WTC11 (cell line): ENCODE measurements around the gene MED15. TPM values are rescaled to one million over a fixed set of nuclear protein-coding genes. Genes with fewer than 3 reads are reported as not detected.

ENCODE experiments used
- ATAC-seq: fragments of 200-7000 bp; cut with Tn5 transposase; 2 replicates; pipeline ENCODE4 v1.10.0; 2021; ENCODE audit warnings: mild to moderate bottlenecking, moderate library complexity
- CTCF ChIA-PET: fragments of 300-600 bp; sonication (Branson Sonifier 250); formaldehyde crosslinking; loops from one replicate; lab custom pipeline; 2021; ENCODE audit warnings: antibody characterized with exemption; lab: Charles Lee
- POLR2A ChIA-PET: fragments of 350-600 bp; sonication (Branson Sonifier 250); formaldehyde crosslinking; loops from one replicate; lab custom pipeline; 2021; ENCODE audit warnings: antibody characterized with exemption; lab: Charles Lee
- DNase-seq: peaks from one replicate; pipeline ENCODE4 v3.0.0; 2021; ENCODE audit warnings: low spot score
- H3K27ac Mint-ChIP-seq: 2 replicates; pipeline ENCODE4 v1.8.0; 2021; ENCODE audit warnings: mixed read lengths
- H3K27me3 Mint-ChIP-seq: 2 replicates; pipeline ENCODE4 v1.8.0; 2021; ENCODE audit warnings: low read depth, mild to moderate bottlenecking, moderate library complexity, mixed read lengths
- H3K36me3 Mint-ChIP-seq: 2 replicates; pipeline ENCODE4 v1.8.0; 2021; ENCODE audit warnings: mixed read lengths
- H3K4me1 Mint-ChIP-seq: 2 replicates; pipeline ENCODE4 v1.8.0; 2022; ENCODE audit warnings: mixed read lengths
- H3K4me3 Mint-ChIP-seq: 2 replicates; pipeline ENCODE4 v1.8.0; 2021; ENCODE audit warnings: mild to moderate bottlenecking, moderate library complexity, mixed read lengths
- H3K9me3 Mint-ChIP-seq: 2 replicates; pipeline ENCODE4 v1.8.0; 2021; ENCODE audit warnings: mixed read lengths
- EMX1 ChIP-seq: fragments of 250-450 bp; sonication (Bioruptor Pico); IDR thresholded peaks from 2 replicates; pipeline ENCODE4 v1.8.0; 2021; ENCODE audit warnings: mild to moderate bottlenecking
- ETV6 ChIP-seq: sonication (generic); formaldehyde crosslinking; IDR thresholded peaks from 2 replicates; pipeline ENCODE4 v1.8.1; 2022; ENCODE audit warnings: mild to moderate bottlenecking, missing genetic modification reagents
- FOXJ3 ChIP-seq: sonication (generic); formaldehyde crosslinking; IDR thresholded peaks from 2 replicates; pipeline ENCODE4 v1.9.0; 2021; ENCODE audit warnings: missing genetic modification reagents, mild to moderate bottlenecking, borderline replicate concordance
- GTF2I ChIP-seq: fragments of 250-450 bp; sonication (Bioruptor Pico); conservative IDR thresholded peaks from 2 replicates; pipeline ENCODE4 v1.4.0; 2021; ENCODE audit warnings: mild to moderate bottlenecking
- JAZF1 ChIP-seq: fragments of 250-450 bp; sonication (Bioruptor Pico); IDR thresholded peaks from 2 replicates; pipeline ENCODE4 v1.9.0; 2021; ENCODE audit warnings: moderate library complexity, mild to moderate bottlenecking, inconsistent platforms
- NR3C1 ChIP-seq: sonication (generic); formaldehyde crosslinking; conservative IDR thresholded peaks from 2 replicates; pipeline ENCODE4 v1.8.1; 2023; ENCODE audit warnings: low read depth, mild to moderate bottlenecking, missing genetic modification reagents
- SOX15 ChIP-seq: fragments of 250-450 bp; sonication (Bioruptor Pico); IDR thresholded peaks from 2 replicates; pipeline ENCODE4 v1.9.0; 2021; ENCODE audit warnings: mild to moderate bottlenecking
- ZBTB21 ChIP-seq: sonication (generic); formaldehyde crosslinking; IDR thresholded peaks from 2 replicates; pipeline ENCODE4 v1.8.1; 2023; ENCODE audit warnings: mild to moderate bottlenecking, missing genetic modification reagents, borderline replicate concordance
- ZNF138 ChIP-seq: sonication (generic); formaldehyde crosslinking; conservative IDR thresholded peaks from 2 replicates; pipeline ENCODE4 v1.8.1; 2022; ENCODE audit warnings: mild to moderate bottlenecking, moderate library complexity, missing genetic modification reagents
- ZNF232 ChIP-seq: sonication (generic); formaldehyde crosslinking; IDR thresholded peaks from 2 replicates; pipeline ENCODE4 v1.8.0; 2022; ENCODE audit warnings: mild to moderate bottlenecking, missing genetic modification reagents
- ZNF416 ChIP-seq: fragments of 250-450 bp; sonication (Bioruptor Pico); IDR thresholded peaks from 2 replicates; pipeline ENCODE4 v1.9.0; 2021; ENCODE audit warnings: mild to moderate bottlenecking, inconsistent platforms
- ZNF423 ChIP-seq: fragments of 250-450 bp; sonication (Bioruptor Pico); IDR thresholded peaks from 2 replicates; pipeline ENCODE4 v2.1.2; 2022; ENCODE audit warnings: mild to moderate bottlenecking, moderate library complexity
- total RNA-seq: library from RNA; stranded (reverse); gene quantifications from 3 replicates; pipeline ENCODE4 v1.2.3, GENCODE V29; 2021
- TF ChIP-seq, protein P1 (sequence below): fragments of 200-600 bp; IDR thresholded peaks from 2 replicates; pipeline ENCODE4 v1.8.0; 2022; ENCODE audit warnings: antibody characterized with exemption
- TF ChIP-seq, protein P2 (sequence below): fragments of 250-450 bp; sonication (Bioruptor Pico); IDR thresholded peaks from 2 replicates; pipeline ENCODE4 v1.9.0; 2021; ENCODE audit warnings: moderate library complexity, mild to moderate bottlenecking, inconsistent platforms, borderline replicate concordance
- TF ChIP-seq, protein P3 (sequence below): sonication (generic); formaldehyde crosslinking; IDR thresholded peaks from 2 replicates; pipeline ENCODE4 v1.8.1; 2022; ENCODE audit warnings: mild to moderate bottlenecking, missing genetic modification reagents, moderate library complexity, borderline replicate concordance
- TF ChIP-seq, protein P4 (sequence below): sonication (generic); formaldehyde crosslinking; IDR thresholded peaks from 2 replicates; pipeline ENCODE4 v1.8.1; 2023; ENCODE audit warnings: mild to moderate bottlenecking, missing genetic modification reagents
- TF ChIP-seq, protein P5 (sequence below): sonication (generic); formaldehyde crosslinking; IDR thresholded peaks from 2 replicates; pipeline ENCODE4 v1.8.1; 2023; ENCODE audit warnings: mild to moderate bottlenecking, moderate library complexity, missing genetic modification reagents
- TF ChIP-seq, protein P6 (sequence below): sonication (generic); formaldehyde crosslinking; IDR thresholded peaks from 2 replicates; pipeline ENCODE4 v1.8.1; 2022; ENCODE audit warnings: low read depth, mild to moderate bottlenecking, moderate library complexity, missing genetic modification reagents, borderline replicate concordance
- TF ChIP-seq, protein P7 (sequence below): fragments of 250-450 bp; sonication (Bioruptor Pico); IDR thresholded peaks from 2 replicates; pipeline ENCODE4 v1.9.0; 2021; ENCODE audit warnings: mild to moderate bottlenecking, borderline replicate concordance

The MED15 gene
- total RNA-seq, 1 experiment from 2014 or later: 67.7 TPM

DNA sequence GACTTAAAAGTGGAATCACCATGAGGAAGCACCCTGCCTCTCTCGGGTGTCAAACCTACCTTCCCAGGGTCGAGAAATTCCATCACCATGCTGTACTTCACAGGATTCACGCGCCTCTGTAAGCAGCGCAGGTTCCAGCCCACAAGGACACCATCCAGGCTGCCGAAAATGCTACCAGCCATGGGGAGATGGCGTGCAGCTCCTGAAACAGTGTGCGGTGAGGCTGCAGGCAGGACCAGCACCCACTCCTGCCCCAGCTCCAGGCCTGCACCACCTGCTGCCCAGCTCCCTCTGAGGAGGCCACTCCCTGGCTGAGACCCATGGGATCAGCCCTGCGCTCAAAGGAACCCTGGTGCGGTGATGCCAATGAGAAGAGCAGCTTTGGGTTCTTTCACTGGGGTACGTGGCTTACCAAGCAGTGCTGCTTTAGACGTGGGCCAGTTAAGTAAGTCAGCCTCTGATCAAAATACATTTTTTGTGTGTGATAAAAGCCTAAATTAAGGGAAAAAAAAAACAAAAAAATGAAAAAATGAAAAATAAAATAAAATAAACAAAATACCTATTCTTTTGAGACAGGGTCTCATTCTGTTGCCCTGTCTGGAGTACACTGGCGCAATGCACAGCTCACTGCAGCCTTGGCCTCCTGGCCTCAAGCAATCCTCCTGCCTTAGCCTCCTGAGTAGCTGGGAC lies 115.4 kb downstream of the MED15 start:
- no peaks in the 10 kb centered on the region; the same call in 1 of the 2 replicates for H3K27me3 Mint-ChIP-seq
- H3K27ac Mint-ChIP-seq: no peak overlapping the region
- no peaks in the 10 kb centered on the region for H3K4me1 Mint-ChIP-seq
- H3K36me3 Mint-ChIP-seq: no peaks in the 10 kb centered on the region
- CTCF ChIA-PET: no interaction called here
- no peak for DNase-seq
- no peak overlapping the region for H3K4me3 Mint-ChIP-seq
- ATAC-seq: no peak
- H3K9me3 Mint-ChIP-seq: no peaks in the 10 kb centered on the region
- POLR2A ChIA-PET: interaction anchor here (1.5 kb wide), 1 partner anchor 12 kb away, joined by 3 read pairs; no protein-coding TSS in a partner anchor
- TF ChIP-seq, protein P1, sequence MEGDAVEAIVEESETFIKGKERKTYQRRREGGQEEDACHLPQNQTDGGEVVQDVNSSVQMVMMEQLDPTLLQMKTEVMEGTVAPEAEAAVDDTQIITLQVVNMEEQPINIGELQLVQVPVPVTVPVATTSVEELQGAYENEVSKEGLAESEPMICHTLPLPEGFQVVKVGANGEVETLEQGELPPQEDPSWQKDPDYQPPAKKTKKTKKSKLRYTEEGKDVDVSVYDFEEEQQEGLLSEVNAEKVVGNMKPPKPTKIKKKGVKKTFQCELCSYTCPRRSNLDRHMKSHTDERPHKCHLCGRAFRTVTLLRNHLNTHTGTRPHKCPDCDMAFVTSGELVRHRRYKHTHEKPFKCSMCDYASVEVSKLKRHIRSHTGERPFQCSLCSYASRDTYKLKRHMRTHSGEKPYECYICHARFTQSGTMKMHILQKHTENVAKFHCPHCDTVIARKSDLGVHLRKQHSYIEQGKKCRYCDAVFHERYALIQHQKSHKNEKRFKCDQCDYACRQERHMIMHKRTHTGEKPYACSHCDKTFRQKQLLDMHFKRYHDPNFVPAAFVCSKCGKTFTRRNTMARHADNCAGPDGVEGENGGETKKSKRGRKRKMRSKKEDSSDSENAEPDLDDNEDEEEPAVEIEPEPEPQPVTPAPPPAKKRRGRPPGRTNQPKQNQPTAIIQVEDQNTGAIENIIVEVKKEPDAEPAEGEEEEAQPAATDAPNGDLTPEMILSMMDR: no peak

DNA sequence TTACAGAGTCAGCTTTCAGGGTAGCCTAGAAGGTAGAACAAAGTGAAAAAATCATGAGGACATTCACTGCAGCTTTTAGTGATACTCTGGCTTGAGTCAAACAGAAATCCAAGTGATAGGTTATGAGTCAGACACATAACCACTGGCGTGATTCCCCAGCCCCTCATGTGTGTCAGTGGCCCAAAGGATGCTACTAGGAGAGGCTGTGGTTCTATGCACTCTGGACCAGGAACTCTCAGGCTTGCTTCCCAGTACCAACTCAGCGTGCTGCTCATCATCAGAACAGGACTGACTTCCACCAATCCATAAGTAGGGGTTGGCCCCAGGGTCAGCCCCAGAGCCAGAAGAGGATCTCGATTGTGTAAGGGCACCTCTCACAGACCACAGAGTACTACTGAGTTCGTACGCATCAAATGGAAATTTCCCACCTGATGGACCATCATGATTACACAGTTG lies 116.8 kb downstream of the MED15 start:
- TF ChIP-seq, protein P2, sequence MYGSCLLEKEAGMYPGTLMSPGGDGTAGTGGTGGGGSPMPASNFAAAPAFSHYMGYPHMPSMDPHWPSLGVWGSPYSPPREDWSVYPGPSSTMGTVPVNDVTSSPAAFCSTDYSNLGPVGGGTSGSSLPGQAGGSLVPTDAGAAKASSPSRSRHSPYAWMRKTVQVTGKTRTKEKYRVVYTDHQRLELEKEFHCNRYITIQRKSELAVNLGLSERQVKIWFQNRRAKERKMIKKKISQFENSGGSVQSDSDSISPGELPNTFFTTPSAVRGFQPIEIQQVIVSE (CRISPR knock-in tag): no peak
- no peak for TF ChIP-seq ZBTB21 (CRISPR knock-in tag)
- no peak for TF ChIP-seq ZNF138 (CRISPR knock-in tag)
- no peak for TF ChIP-seq ZNF423 (CRISPR knock-in tag)
- no peak for TF ChIP-seq GTF2I (CRISPR knock-in tag)
- no peak for TF ChIP-seq JAZF1 (CRISPR knock-in tag)
- TF ChIP-seq EMX1 (CRISPR knock-in tag): no peak
- TF ChIP-seq, protein P3, sequence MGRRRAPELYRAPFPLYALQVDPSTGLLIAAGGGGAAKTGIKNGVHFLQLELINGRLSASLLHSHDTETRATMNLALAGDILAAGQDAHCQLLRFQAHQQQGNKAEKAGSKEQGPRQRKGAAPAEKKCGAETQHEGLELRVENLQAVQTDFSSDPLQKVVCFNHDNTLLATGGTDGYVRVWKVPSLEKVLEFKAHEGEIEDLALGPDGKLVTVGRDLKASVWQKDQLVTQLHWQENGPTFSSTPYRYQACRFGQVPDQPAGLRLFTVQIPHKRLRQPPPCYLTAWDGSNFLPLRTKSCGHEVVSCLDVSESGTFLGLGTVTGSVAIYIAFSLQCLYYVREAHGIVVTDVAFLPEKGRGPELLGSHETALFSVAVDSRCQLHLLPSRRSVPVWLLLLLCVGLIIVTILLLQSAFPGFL (CRISPR knock-in tag): no peak
- no peak for TF ChIP-seq SOX15 (CRISPR knock-in tag)
- TF ChIP-seq NR3C1: no peak
- TF ChIP-seq ZNF232: no peak
- TF ChIP-seq ETV6 (CRISPR knock-in tag): no peak
- TF ChIP-seq ZNF416 (CRISPR knock-in tag): no peak
- TF ChIP-seq, protein P4, sequence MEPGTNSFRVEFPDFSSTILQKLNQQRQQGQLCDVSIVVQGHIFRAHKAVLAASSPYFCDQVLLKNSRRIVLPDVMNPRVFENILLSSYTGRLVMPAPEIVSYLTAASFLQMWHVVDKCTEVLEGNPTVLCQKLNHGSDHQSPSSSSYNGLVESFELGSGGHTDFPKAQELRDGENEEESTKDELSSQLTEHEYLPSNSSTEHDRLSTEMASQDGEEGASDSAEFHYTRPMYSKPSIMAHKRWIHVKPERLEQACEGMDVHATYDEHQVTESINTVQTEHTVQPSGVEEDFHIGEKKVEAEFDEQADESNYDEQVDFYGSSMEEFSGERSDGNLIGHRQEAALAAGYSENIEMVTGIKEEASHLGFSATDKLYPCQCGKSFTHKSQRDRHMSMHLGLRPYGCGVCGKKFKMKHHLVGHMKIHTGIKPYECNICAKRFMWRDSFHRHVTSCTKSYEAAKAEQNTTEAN (CRISPR knock-in tag): no peak
- TF ChIP-seq, protein P5, sequence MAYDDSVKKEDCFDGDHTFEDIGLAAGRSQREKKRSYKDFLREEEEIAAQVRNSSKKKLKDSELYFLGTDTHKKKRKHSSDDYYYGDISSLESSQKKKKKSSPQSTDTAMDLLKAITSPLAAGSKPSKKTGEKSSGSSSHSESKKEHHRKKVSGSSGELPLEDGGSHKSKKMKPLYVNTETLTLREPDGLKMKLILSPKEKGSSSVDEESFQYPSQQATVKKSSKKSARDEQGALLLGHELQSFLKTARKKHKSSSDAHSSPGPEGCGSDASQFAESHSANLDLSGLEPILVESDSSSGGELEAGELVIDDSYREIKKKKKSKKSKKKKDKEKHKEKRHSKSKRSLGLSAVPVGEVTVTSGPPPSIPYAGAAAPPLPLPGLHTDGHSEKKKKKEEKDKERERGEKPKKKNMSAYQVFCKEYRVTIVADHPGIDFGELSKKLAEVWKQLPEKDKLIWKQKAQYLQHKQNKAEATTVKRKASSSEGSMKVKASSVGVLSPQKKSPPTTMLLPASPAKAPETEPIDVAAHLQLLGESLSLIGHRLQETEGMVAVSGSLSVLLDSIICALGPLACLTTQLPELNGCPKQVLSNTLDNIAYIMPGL (CRISPR knock-in tag): no peak
- Mint-ChIP-seq H3K4me1 (no peaks in the 10 kb centered on the region), H3K27ac (no peak overlapping the region), H3K27me3 (no peaks in the 10 kb centered on the region; the same call in 1 of the 2 replicates), H3K36me3 (no peaks in the 10 kb centered on the region), H3K9me3 (no peaks in the 10 kb centered on the region), H3K4me3 (no peak overlapping the region)
- ATAC-seq: no peak
- DNase-seq: no peak
- POLR2A ChIA-PET: interaction anchor here (1.5 kb wide), 1 partner anchor 14 kb away, joined by 3 read pairs; no protein-coding TSS in a partner anchor
- CTCF ChIA-PET: no interaction called here

DNA sequence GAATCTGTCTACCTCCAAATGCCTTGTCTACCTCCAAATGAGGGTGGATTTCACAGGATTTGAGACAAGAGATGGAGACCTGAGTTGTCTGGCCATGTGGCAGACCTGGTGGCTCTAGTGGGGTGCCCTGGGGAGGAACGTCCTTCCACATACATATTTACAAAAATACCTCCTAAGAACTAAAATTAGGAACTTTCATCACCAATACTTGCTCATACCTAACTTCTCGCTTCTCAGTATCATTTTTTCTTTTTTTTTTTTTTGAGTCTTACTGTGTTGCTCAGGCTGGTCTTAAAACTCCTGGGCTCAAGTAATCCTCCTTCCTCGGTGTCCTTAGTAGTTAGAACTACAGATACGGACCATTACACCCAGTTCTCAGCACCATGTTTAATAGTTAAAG lies 117.9 kb downstream of the MED15 start:
- H3K36me3 Mint-ChIP-seq: no peaks in the 10 kb centered on the region
- CTCF ChIA-PET: no interaction called here
- POLR2A ChIA-PET: no interaction called here
- H3K27ac Mint-ChIP-seq: no peak overlapping the region
- H3K9me3 Mint-ChIP-seq: no peaks in the 10 kb centered on the region
- H3K4me1 Mint-ChIP-seq: no peaks in the 10 kb centered on the region
- no peaks in the 10 kb centered on the region; the same call in 1 of the 2 replicates for H3K27me3 Mint-ChIP-seq
- DNase-seq (no peak), ATAC-seq (no peak)
- H3K4me3 Mint-ChIP-seq: no peak overlapping the region
- TF ChIP-seq EMX1 (CRISPR knock-in tag) (no peak), NR3C1 (no peak), ZNF423 (CRISPR knock-in tag) (no peak), FOXJ3 (CRISPR knock-in tag) (no peak)
- TF ChIP-seq, protein P6, sequence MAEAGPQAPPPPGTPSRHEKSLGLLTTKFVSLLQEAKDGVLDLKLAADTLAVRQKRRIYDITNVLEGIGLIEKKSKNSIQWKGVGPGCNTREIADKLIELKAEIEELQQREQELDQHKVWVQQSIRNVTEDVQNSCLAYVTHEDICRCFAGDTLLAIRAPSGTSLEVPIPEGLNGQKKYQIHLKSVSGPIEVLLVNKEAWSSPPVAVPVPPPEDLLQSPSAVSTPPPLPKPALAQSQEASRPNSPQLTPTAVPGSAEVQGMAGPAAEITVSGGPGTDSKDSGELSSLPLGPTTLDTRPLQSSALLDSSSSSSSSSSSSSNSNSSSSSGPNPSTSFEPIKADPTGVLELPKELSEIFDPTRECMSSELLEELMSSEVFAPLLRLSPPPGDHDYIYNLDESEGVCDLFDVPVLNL (CRISPR knock-in tag): no peak
- TF ChIP-seq, protein P7, sequence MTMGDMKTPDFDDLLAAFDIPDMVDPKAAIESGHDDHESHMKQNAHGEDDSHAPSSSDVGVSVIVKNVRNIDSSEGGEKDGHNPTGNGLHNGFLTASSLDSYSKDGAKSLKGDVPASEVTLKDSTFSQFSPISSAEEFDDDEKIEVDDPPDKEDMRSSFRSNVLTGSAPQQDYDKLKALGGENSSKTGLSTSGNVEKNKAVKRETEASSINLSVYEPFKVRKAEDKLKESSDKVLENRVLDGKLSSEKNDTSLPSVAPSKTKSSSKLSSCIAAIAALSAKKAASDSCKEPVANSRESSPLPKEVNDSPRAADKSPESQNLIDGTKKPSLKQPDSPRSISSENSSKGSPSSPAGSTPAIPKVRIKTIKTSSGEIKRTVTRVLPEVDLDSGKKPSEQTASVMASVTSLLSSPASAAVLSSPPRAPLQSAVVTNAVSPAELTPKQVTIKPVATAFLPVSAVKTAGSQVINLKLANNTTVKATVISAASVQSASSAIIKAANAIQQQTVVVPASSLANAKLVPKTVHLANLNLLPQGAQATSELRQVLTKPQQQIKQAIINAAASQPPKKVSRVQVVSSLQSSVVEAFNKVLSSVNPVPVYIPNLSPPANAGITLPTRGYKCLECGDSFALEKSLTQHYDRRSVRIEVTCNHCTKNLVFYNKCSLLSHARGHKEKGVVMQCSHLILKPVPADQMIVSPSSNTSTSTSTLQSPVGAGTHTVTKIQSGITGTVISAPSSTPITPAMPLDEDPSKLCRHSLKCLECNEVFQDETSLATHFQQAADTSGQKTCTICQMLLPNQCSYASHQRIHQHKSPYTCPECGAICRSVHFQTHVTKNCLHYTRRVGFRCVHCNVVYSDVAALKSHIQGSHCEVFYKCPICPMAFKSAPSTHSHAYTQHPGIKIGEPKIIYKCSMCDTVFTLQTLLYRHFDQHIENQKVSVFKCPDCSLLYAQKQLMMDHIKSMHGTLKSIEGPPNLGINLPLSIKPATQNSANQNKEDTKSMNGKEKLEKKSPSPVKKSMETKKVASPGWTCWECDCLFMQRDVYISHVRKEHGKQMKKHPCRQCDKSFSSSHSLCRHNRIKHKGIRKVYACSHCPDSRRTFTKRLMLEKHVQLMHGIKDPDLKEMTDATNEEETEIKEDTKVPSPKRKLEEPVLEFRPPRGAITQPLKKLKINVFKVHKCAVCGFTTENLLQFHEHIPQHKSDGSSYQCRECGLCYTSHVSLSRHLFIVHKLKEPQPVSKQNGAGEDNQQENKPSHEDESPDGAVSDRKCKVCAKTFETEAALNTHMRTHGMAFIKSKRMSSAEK (CRISPR knock-in tag): no peak
